SK-N-SH (cell line): ENCODE results near the gene VMAC. TPM values are rescaled to one million over a fixed set of nuclear protein-coding genes. Genes with fewer than 3 reads are reported as not detected.

Experiments used
- CTCF ChIA-PET: fragments of 300-600, 350-600 bp; formaldehyde crosslinking; extraction: SDS; loops from one replicate; lab custom pipeline; 2021; lab: Yijun Ruan, JAX
- POLR2A ChIA-PET: fragments of 350-600 bp; sonication (Branson Sonifier 250); formaldehyde crosslinking; extraction: SDS; loops from one replicate; lab custom pipeline; 2020; ENCODE audit warnings: antibody characterized with exemption, inconsistent platforms; lab: Yijun Ruan, JAX
- DNase-seq: peaks from one replicate; pipeline ENCODE4 v3.0.0; 2012
- H2AFZ ChIP-seq: fragments of 200-600 bp; sonication (generic); 2 replicates; pipeline ENCODE4 v1.8.1; 2016; ENCODE audit warnings: antibody characterized with exemption, mild to moderate bottlenecking, low read depth
- H3F3A ChIP-seq: fragments of 200-600 bp; sonication (generic); replicated peaks from 2 replicates; pipeline ENCODE3; 2016; ENCODE audit warnings: antibody characterized with exemption, mild to moderate bottlenecking; ENCODE audit not compliant: insufficient read depth
- H3K27ac ChIP-seq, 2 experiments: fragments of 200-500 bp in 1 of 2; fragments of 200-600 bp in 1 of 2; sonication (Bioruptor generic) in 1 of 2; sonication (generic), shearing (Covaris generic) in 1 of 2; 2 replicates each; pipeline versions ENCODE4 v1.5.1 to v1.6.1; 2014 to 2016; ENCODE audit warnings: low read depth in 2 of 2, inconsistent platforms in 1 of 2, low read length in 1 of 2, mild to moderate bottlenecking in 1 of 2, mixed read lengths in 1 of 2
- H3K27me3 ChIP-seq: fragments of 200-600 bp; sonication (generic), shearing (Covaris generic); 2 replicates; pipeline ENCODE4 v1.6.1; 2016; ENCODE audit warnings: mixed run types; ENCODE audit not compliant: insufficient read depth
- H3K36me3 ChIP-seq, 2 experiments: fragments of 200-500 bp in 1 of 2; fragments of 200-600 bp in 1 of 2; sonication (Bioruptor generic) in 1 of 2; sonication (generic) in 1 of 2; replicated peaks in 1 of 2; 2 replicates each; pipeline versions ENCODE3 to v1.5.1; 2014 to 2016; ENCODE audit warnings: low read length in 1 of 2, mild to moderate bottlenecking in 1 of 2; ENCODE audit not compliant: insufficient read depth in 2 of 2, control insufficient read depth in 1 of 2
- H3K4me1 ChIP-seq, 2 experiments: fragments of 200-500 bp in 1 of 2; fragments of 200-600 bp in 1 of 2; sonication (Bioruptor generic) in 1 of 2; sonication (generic), shearing (Covaris generic) in 1 of 2; 2 replicates each; pipeline versions ENCODE4 v1.5.1 to v1.6.1; 2014 to 2016; ENCODE audit warnings: low read depth in 1 of 2, low read length in 1 of 2, mixed run types in 1 of 2; ENCODE audit not compliant: insufficient read depth in 2 of 2, control insufficient read depth in 1 of 2
- H3K4me2 ChIP-seq: fragments of 200-600 bp; sonication (generic), shearing (Covaris generic); 2 replicates; pipeline ENCODE4 v1.6.1; 2017; ENCODE audit warnings: mixed run types
- H3K4me3 ChIP-seq, 2 experiments: fragments of 200-500 bp in 1 of 2; fragments of 200-600 bp in 1 of 2; sonication (Bioruptor generic) in 1 of 2; sonication (generic), shearing (Covaris generic) in 1 of 2; 2 replicates each; pipeline versions ENCODE4 v1.5.1 to v1.8.1; 2014 to 2016; ENCODE audit warnings: low read depth in 2 of 2, inconsistent platforms in 1 of 2, low read length in 1 of 2, mild to moderate bottlenecking in 1 of 2, mixed read lengths in 1 of 2, moderate library complexity in 1 of 2
- H3K79me2 ChIP-seq: fragments of 200-600 bp; sonication (generic); 2 replicates; pipeline ENCODE4 v1.8.1; 2017; ENCODE audit warnings: mild to moderate bottlenecking; ENCODE audit not compliant: insufficient read depth
- H3K9ac ChIP-seq: fragments of 200-600 bp; sonication (generic); 2 replicates; pipeline ENCODE4 v1.6.1; 2017; ENCODE audit warnings: mixed run types
- H3K9me2 ChIP-seq: fragments of 200-600 bp; sonication (generic); 2 replicates; pipeline ENCODE4 v1.6.1; 2017; ENCODE audit warnings: mixed run types
- H3K9me3 ChIP-seq: fragments of 200-600 bp; sonication (generic); 2 replicates; pipeline ENCODE4 v1.6.1; 2017; ENCODE audit warnings: mixed run types, mild to moderate bottlenecking, moderate library complexity
- H4K20me1 ChIP-seq: fragments of 200-600 bp; sonication (generic); 2 replicates; pipeline ENCODE4 v1.6.1; 2017; ENCODE audit warnings: mild to moderate bottlenecking, mixed run types; ENCODE audit not compliant: insufficient read depth
- CHD2 ChIP-seq: fragments of 150-350 bp; IDR thresholded peaks from 2 replicates; pipeline ENCODE4 v1.6.1; 2018; ENCODE audit warnings: low read length; ENCODE audit not compliant: partially characterized antibody
- ELF1 ChIP-seq: IDR thresholded peaks from 2 replicates; pipeline ENCODE4 v1.4.0; 2012
- EZH2phosphoT487 ChIP-seq: fragments of 200-600 bp; sonication (generic); IDR thresholded peaks from 2 replicates; pipeline ENCODE4 v1.6.1; 2017; ENCODE audit warnings: low read depth, mixed run types, mild to moderate bottlenecking, antibody characterized with exemption, moderate library complexity, borderline replicate concordance
- FOXJ3 ChIP-seq: sonication (generic); formaldehyde crosslinking; IDR thresholded peaks from 2 replicates; pipeline ENCODE4 v1.5.1; 2020; ENCODE audit warnings: mild to moderate bottlenecking, missing genetic modification reagents
- GABPA ChIP-seq: IDR thresholded peaks from 2 replicates; pipeline ENCODE4 v1.4.0; 2012; ENCODE audit warnings: low read depth, mild to moderate bottlenecking
- GATA2 ChIP-seq: sonication (generic); formaldehyde crosslinking; IDR thresholded peaks from 2 replicates; pipeline ENCODE4 v1.5.0; 2020; ENCODE audit warnings: mild to moderate bottlenecking, missing genetic modification reagents
- JUND ChIP-seq: IDR thresholded peaks from 2 replicates; pipeline ENCODE4 v1.4.0; 2012
- MEF2A ChIP-seq: IDR thresholded peaks from 2 replicates; pipeline ENCODE4 v1.4.0; 2012; ENCODE audit warnings: low read depth, borderline replicate concordance
- MXI1 ChIP-seq: IDR thresholded peaks from 2 replicates; pipeline ENCODE4 v1.6.1; 2012; ENCODE audit warnings: mild to moderate bottlenecking, low read depth, low read length, improper control_type of control experiment
- NFIC ChIP-seq: IDR thresholded peaks from 2 replicates; pipeline ENCODE4 v1.4.0; 2012; ENCODE audit warnings: borderline replicate concordance
- NRF1 ChIP-seq: IDR thresholded peaks from 2 replicates; pipeline ENCODE4 v1.6.1; 2012; ENCODE audit warnings: low read depth, mild to moderate bottlenecking, low read length
- POLR2AphosphoS5 ChIP-seq: IDR thresholded peaks from 2 replicates; pipeline ENCODE4 v1.6.1; 2012; ENCODE audit warnings: low read depth, low read length
- RAD21 ChIP-seq: IDR thresholded peaks from 2 replicates; pipeline ENCODE4 v1.6.1; 2012; ENCODE audit warnings: mild to moderate bottlenecking, low read length
- RCOR1 ChIP-seq: fragments of 150-350 bp; IDR thresholded peaks from 2 replicates; pipeline ENCODE4 v1.6.1; 2017; ENCODE audit warnings: antibody characterized with exemption, low read length
- RXRA ChIP-seq: IDR thresholded peaks from 2 replicates; pipeline ENCODE4 v1.4.0; 2012; ENCODE audit warnings: low read depth, mild to moderate bottlenecking, borderline replicate concordance
- SIN3A ChIP-seq: IDR thresholded peaks from 2 replicates; pipeline ENCODE4 v1.6.1; 2012; ENCODE audit warnings: low read depth, mild to moderate bottlenecking, low read length, moderate library complexity, borderline replicate concordance
- TAF1 ChIP-seq: IDR thresholded peaks from 2 replicates; pipeline ENCODE4 v1.6.1; 2012; ENCODE audit warnings: low read depth, mild to moderate bottlenecking, low read length, moderate library complexity, borderline replicate concordance
- TCF12 ChIP-seq: IDR thresholded peaks from 2 replicates; pipeline ENCODE4 v1.4.0; 2012
- TEAD4 ChIP-seq: IDR thresholded peaks from 2 replicates; pipeline ENCODE4 v1.4.0; 2012; ENCODE audit warnings: mild to moderate bottlenecking, borderline replicate concordance; ENCODE audit not compliant: insufficient read depth
- YY1 ChIP-seq: IDR thresholded peaks from 2 replicates; pipeline ENCODE4 v1.4.0; 2012; ENCODE audit warnings: low read depth, mild to moderate bottlenecking
- WGBS: methylation state at CpG from one replicate; pipeline ENCODE4 v1.1.6; 2017; ENCODE audit warnings: low lambda C conversion rate; 5-methylcytosine and 5-hydroxymethylcytosine counted together
- polyA plus RNA-seq, 3 experiments: library from polyadenylated mRNA; depleted of rRNA; stranded (reverse); fragments of >200 nt; gene quantifications; 2 replicates each; pipeline ENCODE4 v1.2.3, GENCODE V29; 2012
- TF ChIP-seq, protein P1 (sequence below): fragments of 150-350 bp; IDR thresholded peaks from 2 replicates; pipeline ENCODE4 v1.6.1; 2016; ENCODE audit warnings: mild to moderate bottlenecking, low read depth, low read length

The VMAC gene
- polyA plus RNA-seq, 1 of the 3 experiments (the other 2 are of a cell fraction), result 6.5 TPM

DNA sequence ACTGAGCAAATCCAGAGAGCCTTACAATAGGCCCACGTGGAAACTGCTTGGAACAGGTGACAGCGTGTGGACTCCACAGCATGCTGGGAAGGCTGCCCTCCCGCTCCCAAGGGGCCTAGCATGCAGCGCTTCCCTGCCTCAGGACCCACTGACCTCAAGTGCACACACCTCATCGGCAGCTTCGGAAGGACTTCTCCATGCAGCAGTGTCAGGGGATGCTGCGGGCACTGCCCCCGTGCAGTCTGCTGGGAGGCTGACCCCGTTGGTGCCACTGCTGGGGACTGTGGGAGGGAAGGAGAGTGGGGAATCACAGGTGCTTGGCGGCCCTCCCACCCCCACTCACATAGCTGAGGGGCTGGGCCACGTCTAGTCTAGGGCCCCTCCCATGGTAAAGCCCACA, 26.6 kb downstream of the VMAC start:
- Histone ChIP-seq H3F3A (no peaks in the 10 kb centered on the region), H3K9me3 (no peaks in the 10 kb centered on the region), H3K4me1 (peaks cover 13 to 78% of the 10 kb centered on the region in 2 experiments), H3K9me2 (no peaks in the 10 kb centered on the region), H2AFZ (no peak overlapping the region), H3K27ac (no peak overlapping the region), H3K36me3 (peaks cover 14 to 59% of the 10 kb centered on the region in 2 experiments), H3K4me3 (no peak overlapping the region), H3K27me3 (no peaks in the 10 kb centered on the region), H3K9ac (no peak overlapping the region), H3K79me2 (peaks cover 11% of the 10 kb centered on the region; the same call in 1 of the 2 replicates), H3K4me2 (no peak overlapping the region), H4K20me1 (peaks cover 20% of the 10 kb centered on the region; the same call in 1 of the 2 replicates)
- WGBS, result 97% methylated on average over 9 of the region's 11 CpGs
- CTCF ChIA-PET, result interaction anchor here (1.1 to 3.2 kb wide), 2 partner anchors 37 to 91 kb away, joined by 3 to 10 read pairs; no protein-coding TSS in a partner anchor
- POLR2A ChIA-PET, result no interaction called here
- TF ChIP-seq FOXJ3 (CRISPR knock-in tag), result no peak
- TF ChIP-seq MXI1, result no peak
- TF ChIP-seq, protein P1, sequence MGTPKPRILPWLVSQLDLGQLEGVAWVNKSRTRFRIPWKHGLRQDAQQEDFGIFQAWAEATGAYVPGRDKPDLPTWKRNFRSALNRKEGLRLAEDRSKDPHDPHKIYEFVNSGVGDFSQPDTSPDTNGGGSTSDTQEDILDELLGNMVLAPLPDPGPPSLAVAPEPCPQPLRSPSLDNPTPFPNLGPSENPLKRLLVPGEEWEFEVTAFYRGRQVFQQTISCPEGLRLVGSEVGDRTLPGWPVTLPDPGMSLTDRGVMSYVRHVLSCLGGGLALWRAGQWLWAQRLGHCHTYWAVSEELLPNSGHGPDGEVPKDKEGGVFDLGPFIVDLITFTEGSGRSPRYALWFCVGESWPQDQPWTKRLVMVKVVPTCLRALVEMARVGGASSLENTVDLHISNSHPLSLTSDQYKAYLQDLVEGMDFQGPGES, result no peak
- no peak for TF ChIP-seq SIN3A
- no peak for TF ChIP-seq NFIC
- no peak for TF ChIP-seq JUND
- TF ChIP-seq POLR2AphosphoS5, result no peak
- DNase-seq, result no peak

DNA sequence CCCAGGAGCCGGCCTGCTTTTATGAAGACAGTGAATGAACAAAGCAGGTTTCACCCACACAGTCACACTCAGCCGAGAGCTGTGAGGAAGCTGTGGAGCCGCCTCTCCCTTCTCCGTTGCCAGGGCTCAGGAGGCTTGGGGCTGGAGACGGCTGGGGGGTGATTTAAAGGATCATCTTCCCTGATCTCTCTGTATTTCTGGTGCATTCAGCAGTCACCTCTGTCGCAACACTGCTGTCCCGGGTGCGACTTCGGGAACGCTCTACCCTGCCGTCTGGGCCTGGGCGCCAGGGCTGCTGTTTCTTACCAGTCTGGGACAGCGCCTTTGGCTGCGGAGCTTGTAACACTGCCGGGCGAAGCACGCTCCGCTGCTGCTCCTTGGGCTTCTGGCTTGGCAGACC, 27.5 kb downstream of the VMAC start:
- Histone ChIP-seq H2AFZ (no peak overlapping the region), H3K36me3 (peaks cover 14 to 54% of the 10 kb centered on the region in 2 experiments), H4K20me1 (peaks cover 23% of the 10 kb centered on the region; the same call in 1 of the 2 replicates), H3K4me3 (no peak overlapping the region), H3F3A (no peaks in the 10 kb centered on the region), H3K79me2 (peaks cover 14% of the 10 kb centered on the region; the same call in 1 of the 2 replicates), H3K27ac (peak overlapping the region in 1 of 2 experiments; percentile 67; a peak in 1 of 4 replicates), H3K9me2 (no peaks in the 10 kb centered on the region), H3K4me1 (peaks cover 13 to 78% of the 10 kb centered on the region in 2 experiments), H3K27me3 (no peaks in the 10 kb centered on the region), H3K4me2 (no peak overlapping the region), H3K9me3 (no peaks in the 10 kb centered on the region), H3K9ac (no peak overlapping the region)
- WGBS, result 97% methylated on average over 12 of the region's 18 CpGs
- no peak for DNase-seq
- ChIA-PET CTCF (interaction anchor here (0.7 to 3.2 kb wide), 4 partner anchors 9 to 128 kb away, joined by 3 to 10 read pairs (median 3); no protein-coding TSS in a partner anchor), POLR2A (no interaction called here)
- TF ChIP-seq GABPA (no peak), SIN3A (no peak), YY1 (no peak), FOXJ3 (CRISPR knock-in tag) (no peak), MXI1 (no peak), ELF1 (no peak), GATA2 (CRISPR knock-in tag) (no peak), TCF12 (no peak), TEAD4 (no peak), MEF2A (no peak), RAD21 (no peak), RCOR1 (no peak), NFIC (no peak), RXRA (no peak), TAF1 (no peak), EZH2phosphoT487 (no peak), NRF1 (no peak), CHD2 (no peak)
